ENCODE results near the gene CA12. TPM values are rescaled to one million over a fixed set of nuclear protein-coding genes. Genes with fewer than 3 reads are reported as not detected.

Gene CA12
- total and polyA plus RNA-seq, 4 donors: 0.07 to 5.1 (median 1.5) TPM

DNA sequence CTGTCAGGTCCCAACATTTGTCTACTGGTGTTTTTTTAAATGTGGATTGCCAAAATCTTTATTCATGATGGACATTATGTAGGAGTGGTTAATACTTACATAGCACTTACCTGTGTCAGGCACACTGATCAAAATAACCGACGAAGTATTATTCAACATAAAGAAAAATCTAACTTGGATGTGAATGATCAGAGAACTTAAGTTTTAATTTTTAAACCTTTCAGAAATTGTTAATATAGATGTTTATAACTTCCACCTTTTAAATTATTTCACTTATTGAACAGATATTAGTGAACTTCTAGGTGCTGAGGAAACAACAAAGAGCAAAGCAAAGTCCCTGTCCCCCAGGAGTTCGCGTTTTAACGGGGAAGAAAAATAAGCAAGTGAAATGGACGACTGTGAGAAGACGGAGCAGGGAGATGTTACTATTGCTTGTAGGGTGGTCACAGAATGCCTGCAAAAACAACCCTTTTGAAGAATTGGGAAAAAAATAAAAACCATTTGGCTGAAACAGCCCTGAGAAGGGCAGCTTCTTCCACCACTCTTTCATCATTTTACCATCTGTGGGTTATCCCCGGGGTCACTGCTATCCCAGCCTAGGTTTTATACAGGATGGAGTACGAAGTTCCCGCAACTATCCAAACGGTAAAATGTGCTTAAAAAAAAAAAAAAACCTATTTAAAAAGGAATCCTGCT, 105.2 kb downstream of the CA12 start:
- no peaks in the 10 kb centered on the region for H3K9me3 ChIP-seq (ENCODE audit: control insufficient read depth in 4 of 4, low read length in 3 of 4)
- H3K9ac ChIP-seq (ENCODE audit: low read depth in 1 of 2, low read length in 2 of 2): peak overlapping the region; percentile 2 to 5
- TF ChIP-seq, protein P1, sequence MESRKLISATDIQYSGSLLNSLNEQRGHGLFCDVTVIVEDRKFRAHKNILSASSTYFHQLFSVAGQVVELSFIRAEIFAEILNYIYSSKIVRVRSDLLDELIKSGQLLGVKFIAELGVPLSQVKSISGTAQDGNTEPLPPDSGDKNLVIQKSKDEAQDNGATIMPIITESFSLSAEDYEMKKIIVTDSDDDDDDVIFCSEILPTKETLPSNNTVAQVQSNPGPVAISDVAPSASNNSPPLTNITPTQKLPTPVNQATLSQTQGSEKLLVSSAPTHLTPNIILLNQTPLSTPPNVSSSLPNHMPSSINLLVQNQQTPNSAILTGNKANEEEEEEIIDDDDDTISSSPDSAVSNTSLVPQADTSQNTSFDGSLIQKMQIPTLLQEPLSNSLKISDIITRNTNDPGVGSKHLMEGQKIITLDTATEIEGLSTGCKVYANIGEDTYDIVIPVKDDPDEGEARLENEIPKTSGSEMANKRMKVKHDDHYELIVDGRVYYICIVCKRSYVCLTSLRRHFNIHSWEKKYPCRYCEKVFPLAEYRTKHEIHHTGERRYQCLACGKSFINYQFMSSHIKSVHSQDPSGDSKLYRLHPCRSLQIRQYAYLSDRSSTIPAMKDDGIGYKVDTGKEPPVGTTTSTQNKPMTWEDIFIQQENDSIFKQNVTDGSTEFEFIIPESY (IDR thresholded peaks at IDR 0.05): no peak
- no peak for TF ChIP-seq TAF1 (conservative IDR thresholded peaks at IDR 0.05)
- 29% methylated on average over 11 of the region's 11 CpGs for WGBS
- no peaks in the 10 kb centered on the region for H3K36me3 ChIP-seq (ENCODE audit: control insufficient read depth in 4 of 4, insufficient read depth in 3 of 4, low read depth in 1 of 4, low read length in 3 of 4)
- H3K4me1 ChIP-seq (ENCODE audit: control insufficient read depth in 4 of 4, insufficient read depth in 4 of 4, low read length in 3 of 4): peaks cover 0 to 10% (median 3%) of the 10 kb centered on the region in 4 donors
- peak overlapping the region; percentile 25 to 50 for H3K27ac ChIP-seq (ENCODE audit: low read depth in 1 of 2, low read length in 2 of 2)
- peak overlapping the region; percentile 59 to 80 (median 61) for H3K4me3 ChIP-seq (ENCODE audit: low read depth in 1 of 3, low read length in 3 of 3)
- no peak for DNase-seq (ENCODE audit: low spot score)
- no peaks in the 10 kb centered on the region for H3K27me3 ChIP-seq (ENCODE audit: control insufficient read depth in 4 of 4, insufficient read depth in 4 of 4, low read length in 3 of 4)

DNA sequence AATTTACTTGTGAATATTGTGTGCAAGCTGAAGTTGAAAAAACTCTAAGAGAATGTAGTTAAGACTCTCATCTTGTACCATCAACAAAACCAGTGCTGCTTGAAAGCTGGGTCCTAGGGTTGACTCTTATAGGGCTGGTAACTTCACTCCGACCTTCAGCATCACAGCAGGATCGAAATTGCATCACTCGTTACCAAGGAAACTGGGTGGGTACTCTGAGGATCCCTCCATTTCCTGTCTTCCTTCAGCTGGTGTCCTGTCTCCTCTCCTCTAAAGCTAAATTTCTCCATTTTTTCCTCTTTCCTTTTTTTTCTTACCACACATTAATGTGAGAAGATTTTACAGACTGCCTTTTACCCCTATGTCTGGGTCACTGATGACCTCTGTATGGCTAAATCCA, 107.2 kb downstream of the CA12 start:
- no peaks in the 10 kb centered on the region for H3K36me3 ChIP-seq (ENCODE audit: control insufficient read depth in 4 of 4, insufficient read depth in 3 of 4, low read depth in 1 of 4, low read length in 3 of 4)
- no peak overlapping the region for H3K9ac ChIP-seq (ENCODE audit: low read depth in 1 of 2, low read length in 2 of 2)
- H3K4me3 ChIP-seq (ENCODE audit: low read depth in 1 of 3, low read length in 3 of 3): no peak overlapping the region
- no peaks in the 10 kb centered on the region for H3K27me3 ChIP-seq (ENCODE audit: control insufficient read depth in 4 of 4, insufficient read depth in 4 of 4, low read length in 3 of 4)
- no peak overlapping the region for H3K27ac ChIP-seq (ENCODE audit: low read depth in 1 of 2, low read length in 2 of 2)
- 86% methylated on average over 3 of the region's 3 CpGs for WGBS
- peaks cover 0 to 10% (median 3%) of the 10 kb centered on the region in 4 donors for H3K4me1 ChIP-seq (ENCODE audit: control insufficient read depth in 4 of 4, insufficient read depth in 4 of 4, low read length in 3 of 4)
- DNase-seq (ENCODE audit: low spot score): no peak
- TF ChIP-seq RAD21 (IDR thresholded peaks at IDR 0.05) (no peak), SP1 (IDR thresholded peaks at IDR 0.05) (no peak), GABPA (IDR thresholded peaks at IDR 0.05 in 1 of 2, conservative IDR thresholded peaks at IDR 0.05 in 1 of 2) (no peak), FOXA2 (IDR thresholded peaks at IDR 0.05) (no peak)
- TF ChIP-seq, protein P2, sequence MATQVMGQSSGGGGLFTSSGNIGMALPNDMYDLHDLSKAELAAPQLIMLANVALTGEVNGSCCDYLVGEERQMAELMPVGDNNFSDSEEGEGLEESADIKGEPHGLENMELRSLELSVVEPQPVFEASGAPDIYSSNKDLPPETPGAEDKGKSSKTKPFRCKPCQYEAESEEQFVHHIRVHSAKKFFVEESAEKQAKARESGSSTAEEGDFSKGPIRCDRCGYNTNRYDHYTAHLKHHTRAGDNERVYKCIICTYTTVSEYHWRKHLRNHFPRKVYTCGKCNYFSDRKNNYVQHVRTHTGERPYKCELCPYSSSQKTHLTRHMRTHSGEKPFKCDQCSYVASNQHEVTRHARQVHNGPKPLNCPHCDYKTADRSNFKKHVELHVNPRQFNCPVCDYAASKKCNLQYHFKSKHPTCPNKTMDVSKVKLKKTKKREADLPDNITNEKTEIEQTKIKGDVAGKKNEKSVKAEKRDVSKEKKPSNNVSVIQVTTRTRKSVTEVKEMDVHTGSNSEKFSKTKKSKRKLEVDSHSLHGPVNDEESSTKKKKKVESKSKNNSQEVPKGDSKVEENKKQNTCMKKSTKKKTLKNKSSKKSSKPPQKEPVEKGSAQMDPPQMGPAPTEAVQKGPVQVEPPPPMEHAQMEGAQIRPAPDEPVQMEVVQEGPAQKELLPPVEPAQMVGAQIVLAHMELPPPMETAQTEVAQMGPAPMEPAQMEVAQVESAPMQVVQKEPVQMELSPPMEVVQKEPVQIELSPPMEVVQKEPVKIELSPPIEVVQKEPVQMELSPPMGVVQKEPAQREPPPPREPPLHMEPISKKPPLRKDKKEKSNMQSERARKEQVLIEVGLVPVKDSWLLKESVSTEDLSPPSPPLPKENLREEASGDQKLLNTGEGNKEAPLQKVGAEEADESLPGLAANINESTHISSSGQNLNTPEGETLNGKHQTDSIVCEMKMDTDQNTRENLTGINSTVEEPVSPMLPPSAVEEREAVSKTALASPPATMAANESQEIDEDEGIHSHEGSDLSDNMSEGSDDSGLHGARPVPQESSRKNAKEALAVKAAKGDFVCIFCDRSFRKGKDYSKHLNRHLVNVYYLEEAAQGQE (IDR thresholded peaks at IDR 0.05): no peak
- TF ChIP-seq, protein P3, sequence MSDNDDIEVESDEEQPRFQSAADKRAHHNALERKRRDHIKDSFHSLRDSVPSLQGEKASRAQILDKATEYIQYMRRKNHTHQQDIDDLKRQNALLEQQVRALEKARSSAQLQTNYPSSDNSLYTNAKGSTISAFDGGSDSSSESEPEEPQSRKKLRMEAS (IDR thresholded peaks at IDR 0.05): no peak
- H3K9me3 ChIP-seq (ENCODE audit: control insufficient read depth in 4 of 4, low read length in 3 of 4): no peaks in the 10 kb centered on the region

Other genes starting within 250 kb of the CA12 start
- gene RPS27L, start 224.4 kb downstream of the CA12 start, total RNA-seq: 10 to 100 TPM in 1 of 2 donors, 1 to 10 TPM in 1; 9.8 to 41.1 TPM
- gene RPS27L, start 224.4 kb downstream of the CA12 start, polyA plus RNA-seq: 100 to 1,000 TPM in 1 of 2 donors, 10 to 100 TPM in 1; 40.3 to 184 TPM
- gene RAB8B, start 192.2 kb downstream of the CA12 start, total RNA-seq: 10 to 100 TPM in 1 of 2 donors, 1 to 10 TPM in 1; 9.9 to 26.5 TPM
- 1 to 10 TPM; 3.8 to 5.2 TPM for gene RAB8B, start 192.2 kb downstream of the CA12 start, polyA plus RNA-seq
- 10 to 100 TPM in 1 of 2 donors, 1 to 10 TPM in 1; 2.5 to 10.6 TPM for gene APH1B, start 104.2 kb downstream of the CA12 start, total RNA-seq
- 1 to 10 TPM; 2.0 to 6.7 TPM for gene APH1B, start 104.2 kb downstream of the CA12 start, polyA plus RNA-seq
- 10 to 100 TPM; 17.3 to 25.4 TPM for gene USP3, start 122.7 kb upstream of the CA12 start, total RNA-seq
- gene USP3, start 122.7 kb upstream of the CA12 start, polyA plus RNA-seq: 10 to 100 TPM in 1 of 2 donors, 1 to 10 TPM in 1; 8.5 to 12.3 TPM
- under 1 TPM; 0.19 to 0.25 TPM for gene FBXL22, start 215.5 kb upstream of the CA12 start, total RNA-seq
- under 1 TPM; 0.18 to 0.29 TPM for gene FBXL22, start 215.5 kb upstream of the CA12 start, polyA plus RNA-seq